ENCODE results near the gene CEACAM18.

- TF ChIP-seq ZNF274 (IDR thresholded peaks at IDR 0.05; ENCODE audit: low read depth, low read length) (no peak), YY1 (IDR thresholded peaks at IDR 0.05; ENCODE audit: insufficient read depth, insufficient read length) (no peak), SUZ12 (IDR thresholded peaks at IDR 0.05; ENCODE audit: extremely low read depth, insufficient read depth, insufficient read length) (no peak)
These were observed 7.4 kb upstream of the CEACAM18 start for GRCh38 chr19:51470966-51471365.
